AG04449 (cell line): ENCODE data around the gene ASB11.

Experiments used
- CTCF ChIA-PET: fragments of 350-600 bp; formaldehyde crosslinking; extraction: SDS; loops from one replicate; lab custom pipeline; 2021; ENCODE audit warnings: antibody characterized with exemption; lab: Yijun Ruan, JAX
- POLR2A ChIA-PET: fragments of 400-600, 350-600 bp; formaldehyde crosslinking; extraction: SDS; loops from one replicate; lab custom pipeline; 2020; ENCODE audit warnings: antibody characterized with exemption, inconsistent platforms; lab: Yijun Ruan, JAX
- DNase-seq: peaks from one replicate; pipeline ENCODE4 v3.0.0-alpha.2; 2010; ENCODE audit warnings: low read depth, low spot score
- H3K4me3 ChIP-seq: 2 replicates; pipeline ENCODE4 v1.5.1; 2011; ENCODE audit warnings: low read depth, mild to moderate bottlenecking, control low read depth, low read length
- TF ChIP-seq, protein P1 (sequence below): IDR thresholded peaks from one replicate; pipeline ENCODE4 v1.5.1; 2011; ENCODE audit warnings: mild to moderate bottlenecking, moderate library complexity, low read length, control low read depth, inconsistent platforms; ENCODE audit not compliant: insufficient read depth; ENCODE audit errors: missing control alignments

The ASB11 gene

DNA sequence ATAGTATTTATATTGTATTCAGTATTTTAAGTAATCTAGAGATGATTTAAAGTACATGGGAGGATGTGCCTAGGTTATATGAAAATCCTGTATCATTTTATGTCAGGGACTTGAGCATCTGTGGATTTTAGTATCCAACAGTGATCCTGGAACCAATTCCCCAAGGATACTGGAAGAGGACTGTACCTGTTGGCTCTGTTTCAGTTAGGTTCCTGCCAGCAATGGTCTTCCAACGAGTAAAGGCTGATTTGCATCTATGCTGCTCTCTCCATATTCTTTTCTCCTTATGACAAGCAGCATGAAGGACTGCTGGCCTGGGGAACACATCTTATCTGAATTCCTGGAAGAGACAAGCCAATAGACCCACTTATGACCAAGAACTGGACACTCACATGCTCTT is 80.4 kb downstream of the ASB11 start:
- CTCF ChIA-PET, result no interaction called here
- DNase-seq, result no peak
- POLR2A ChIA-PET, result no interaction called here
- no peak overlapping the region for H3K4me3 ChIP-seq
- TF ChIP-seq, protein P1, sequence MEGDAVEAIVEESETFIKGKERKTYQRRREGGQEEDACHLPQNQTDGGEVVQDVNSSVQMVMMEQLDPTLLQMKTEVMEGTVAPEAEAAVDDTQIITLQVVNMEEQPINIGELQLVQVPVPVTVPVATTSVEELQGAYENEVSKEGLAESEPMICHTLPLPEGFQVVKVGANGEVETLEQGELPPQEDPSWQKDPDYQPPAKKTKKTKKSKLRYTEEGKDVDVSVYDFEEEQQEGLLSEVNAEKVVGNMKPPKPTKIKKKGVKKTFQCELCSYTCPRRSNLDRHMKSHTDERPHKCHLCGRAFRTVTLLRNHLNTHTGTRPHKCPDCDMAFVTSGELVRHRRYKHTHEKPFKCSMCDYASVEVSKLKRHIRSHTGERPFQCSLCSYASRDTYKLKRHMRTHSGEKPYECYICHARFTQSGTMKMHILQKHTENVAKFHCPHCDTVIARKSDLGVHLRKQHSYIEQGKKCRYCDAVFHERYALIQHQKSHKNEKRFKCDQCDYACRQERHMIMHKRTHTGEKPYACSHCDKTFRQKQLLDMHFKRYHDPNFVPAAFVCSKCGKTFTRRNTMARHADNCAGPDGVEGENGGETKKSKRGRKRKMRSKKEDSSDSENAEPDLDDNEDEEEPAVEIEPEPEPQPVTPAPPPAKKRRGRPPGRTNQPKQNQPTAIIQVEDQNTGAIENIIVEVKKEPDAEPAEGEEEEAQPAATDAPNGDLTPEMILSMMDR, result no peak

GRCh38 chrX:15233416-15234015 is 81.9 kb downstream of the ASB11 start:
- POLR2A ChIA-PET, result no interaction called here
- CTCF ChIA-PET, result interaction anchor here (1.3 to 1.5 kb wide), 2 partner anchors 9 to 11 kb away, joined by 3 read pairs; no protein-coding TSS in a partner anchor

More at GRCh38 chrX:15233416-15234015, 81.9 kb downstream of the ASB11 start:
- TF ChIP-seq, protein P1, result no peak
- DNase-seq, result no peak
- no peak overlapping the region for H3K4me3 ChIP-seq
